ENCODE data around the gene SLC12A3.

GRCh38 chr16:56841233-56841632, 23.8 kb upstream of the SLC12A3 start:
- TF ChIP-seq CTCF (IDR thresholded peaks at IDR 0.05; ENCODE audit: control extremely low read depth in 1 of 3, insufficient read depth in 1 of 3, low read depth in 1 of 3, low read length in 3 of 3), result no peak
- no peak for TF ChIP-seq EZH2 (IDR thresholded peaks at IDR 0.05; ENCODE audit: low read depth, low read length, severe bottlenecking)
- TF ChIP-seq TAF1 (IDR thresholded peaks at IDR 0.05; ENCODE audit: low read depth, low read length), result no peak
- TF ChIP-seq BRCA1 (IDR thresholded peaks at IDR 0.05; ENCODE audit: low read depth, low read length), result no peak
- TF ChIP-seq POLR2A (IDR thresholded peaks at IDR 0.05; ENCODE audit: control extremely low read depth in 1 of 2, low read depth in 2 of 2, low read length in 2 of 2), result no peak
- TF ChIP-seq RXRA (IDR thresholded peaks at IDR 0.05; ENCODE audit: insufficient read depth, low read depth, low read length), result no peak
- no peak for TF ChIP-seq CHD2 (IDR thresholded peaks at IDR 0.05; ENCODE audit: low read length)
- no peak for TF ChIP-seq HDAC2 (IDR thresholded peaks at IDR 0.05; ENCODE audit: borderline replicate concordance in 1 of 2, low read depth in 2 of 2, low read length in 2 of 2)
- no peak for TF ChIP-seq GTF2F1 (IDR thresholded peaks at IDR 0.05; ENCODE audit: borderline replicate concordance, low read depth, low read length)

Data from H1 (cell line).